Neural cell (in vitro differentiated cells): ENCODE measurements around the gene RPL35.

Source experiments
- CTCF ChIP-seq: fragments of 450-650 bp; IDR thresholded peaks from 2 replicates; pipeline ENCODE4 v1.5.1; 2014; ENCODE audit warnings: antibody characterized with exemption, mild to moderate bottlenecking, moderate library complexity; ENCODE audit not compliant: poor library complexity, severe bottlenecking
- EP300 ChIP-seq: fragments of 450-650 bp; conservative IDR thresholded peaks from 2 replicates; pipeline ENCODE4 v1.6.1; 2014; ENCODE audit warnings: antibody characterized with exemption, mild to moderate bottlenecking, moderate library complexity; ENCODE audit not compliant: poor library complexity, severe bottlenecking
- EZH2 ChIP-seq: fragments of 200-600, 300-800 bp; shearing (Covaris generic), sonication (generic); IDR thresholded peaks from 2 replicates; pipeline ENCODE4 v1.6.1; 2014; ENCODE audit warnings: antibody characterized with exemption, low read length, borderline replicate concordance, mild to moderate bottlenecking; ENCODE audit not compliant: insufficient read depth, poor library complexity, severe bottlenecking
- MXI1 ChIP-seq: fragments of 450-650 bp; conservative IDR thresholded peaks from 2 replicates; pipeline ENCODE4 v1.6.1; 2014; ENCODE audit warnings: antibody characterized with exemption, mild to moderate bottlenecking; ENCODE audit not compliant: poor library complexity, severe bottlenecking
- POLR2AphosphoS5 ChIP-seq: IDR thresholded peaks from 2 replicates; pipeline ENCODE4 v1.6.1; 2012
- TAF1 ChIP-seq: IDR thresholded peaks from 2 replicates; pipeline ENCODE4 v1.6.1; 2012; ENCODE audit warnings: low read depth

GRCh38 chr9:124841075-124841821 lies 20.5 kb downstream of the RPL35 start:
- TF ChIP-seq POLR2AphosphoS5 (no peak), CTCF (no peak), EZH2 (no peak), MXI1 (no peak), EP300 (no peak), TAF1 (no peak)
